A673 (cell line): Measurements from ENCODE around the gene MAPKAPK3. TPM values are rescaled to one million over a fixed set of nuclear protein-coding genes. Genes with fewer than 3 reads are reported as not detected.

ENCODE experiments used
- BruUV-seq: library from RNA; stranded (reverse); fragments of 400-500 nt; replicated peaks from 2 replicates; lab custom pipeline; 2021; lab: Mats Ljungman, UMichigan
- CTCF ChIA-PET: fragments of 300-600 bp; sonication (Branson Sonifier 250); formaldehyde crosslinking; loops from one replicate; lab custom pipeline; 2022; ENCODE audit warnings: antibody characterized with exemption; lab: Charles Lee
- POLR2A ChIA-PET: fragments of 300-600 bp; sonication (Branson Sonifier 250); formaldehyde crosslinking; loops from one replicate; lab custom pipeline; 2022; ENCODE audit warnings: antibody characterized with exemption; ENCODE audit not compliant: low non-redundant PET; lab: Charles Lee
- DNase-seq: peaks from one replicate; pipeline ENCODE4 v3.0.0-alpha.2; 2015; ENCODE audit warnings: low spot score
- H3K27ac ChIP-seq: fragments of 200-600 bp; sonication (generic); 2 replicates; pipeline ENCODE4 v1.5.1; 2016; ENCODE audit warnings: mixed run types, low read depth, mild to moderate bottlenecking, mixed read lengths, antibody characterized with exemption, low read length; ENCODE audit not compliant: poor library complexity, severe bottlenecking
- H3K27me3 ChIP-seq: fragments of 200-600 bp; sonication (generic); replicated peaks from 2 replicates; pipeline ENCODE4 v1.6.1; 2017; ENCODE audit warnings: mixed run types, low read depth, mild to moderate bottlenecking, mixed read lengths, antibody characterized with exemption, low read length; ENCODE audit not compliant: insufficient read depth, poor library complexity
- H3K36me3 ChIP-seq: fragments of 200-600 bp; sonication (generic); 2 replicates; pipeline ENCODE4 v1.6.1; 2016; ENCODE audit warnings: mixed run types, mild to moderate bottlenecking, mixed read lengths, antibody characterized with exemption, low read length; ENCODE audit not compliant: insufficient read depth, poor library complexity, severe bottlenecking
- H3K4me1 ChIP-seq: fragments of 200-600 bp; sonication (generic); 2 replicates; pipeline ENCODE4 v1.6.1; 2017; ENCODE audit warnings: mixed run types, mild to moderate bottlenecking, mixed read lengths, antibody characterized with exemption, low read length; ENCODE audit not compliant: insufficient read depth, poor library complexity, severe bottlenecking
- H3K4me3 ChIP-seq: fragments of 200-600 bp; sonication (generic); 2 replicates; pipeline ENCODE4 v1.5.1; 2016; ENCODE audit warnings: low read depth, mixed run types, mild to moderate bottlenecking, mixed read lengths, low read length; ENCODE audit not compliant: poor library complexity, severe bottlenecking
- H3K9me3 ChIP-seq: fragments of 200-600 bp; sonication (generic); 2 replicates; pipeline ENCODE4 v1.6.1; 2016; ENCODE audit warnings: mixed run types, low read depth, mild to moderate bottlenecking, mixed read lengths, antibody characterized with exemption, low read length; ENCODE audit not compliant: poor library complexity, severe bottlenecking
- CTCF ChIP-seq: fragments of 300-800, 200-600 bp; sonication (generic); conservative IDR thresholded peaks from 2 replicates; pipeline ENCODE4 v1.5.1; 2017; ENCODE audit warnings: low read depth, mild to moderate bottlenecking, antibody characterized with exemption, low read length, moderate library complexity, mixed read lengths
- EZH2 ChIP-seq: fragments of 200-600 bp; sonication (generic); IDR thresholded peaks from 2 replicates; pipeline ENCODE4 v1.6.1; 2017; ENCODE audit warnings: borderline replicate concordance, low read depth, mild to moderate bottlenecking, mixed read lengths, antibody characterized with exemption, low read length; ENCODE audit not compliant: poor library complexity, severe bottlenecking
- intact Hi-C: fragments of 100-400 bp; cut with micrococcal nuclease; formaldehyde crosslinking; loops from one replicate; pipeline ENCODE4 v1.10.0; 2022; ENCODE audit not compliant: unreplicated experiment
- total RNA-seq: library from RNA; stranded (reverse); gene quantifications from 2 replicates; pipeline ENCODE4 v1.2.3, GENCODE V29; 2021

The MAPKAPK3 gene
- total RNA-seq, 1 experiment from 2014 or later: 15.8 TPM

- CTCF ChIA-PET: no interaction called here
- BruUV-seq: no TSS peak
- POLR2A ChIA-PET: no interaction called here
- peak overlapping the region; percentile 40 for H3K4me3 ChIP-seq
- H3K36me3 ChIP-seq: no peaks in the 10 kb centered on the region
- TF ChIP-seq CTCF: peak; percentile 39
- no peak for TF ChIP-seq EZH2
- no peak overlapping the region for H3K27ac ChIP-seq
- intact Hi-C loops: no loop called here
- no peaks in the 10 kb centered on the region for H3K4me1 ChIP-seq
- no peak for DNase-seq
- no peaks in the 10 kb centered on the region for H3K9me3 ChIP-seq
- H3K27me3 ChIP-seq: peaks cover 29% of the 10 kb centered on the region
Observed at GRCh38 chr3:50675179-50676030, 58.5 kb downstream of the MAPKAPK3 start.

- no peak for DNase-seq
- Histone ChIP-seq H3K36me3 (no peaks in the 10 kb centered on the region), H3K27me3 (peaks cover 29% of the 10 kb centered on the region), H3K9me3 (no peaks in the 10 kb centered on the region), H3K4me3 (no peak overlapping the region), H3K4me1 (no peaks in the 10 kb centered on the region), H3K27ac (no peak overlapping the region)
- TF ChIP-seq CTCF (no peak), EZH2 (no peak)
- CTCF ChIA-PET: no interaction called here
- no TSS peak for BruUV-seq
- POLR2A ChIA-PET: no interaction called here
- intact Hi-C loops: no loop called here
Observed at GRCh38 chr3:50676031-50676705, 59.2 kb downstream of the MAPKAPK3 start.

GRCh38 chr3:50687127-50687751 is 70.3 kb downstream of the MAPKAPK3 start:
- H3K27ac ChIP-seq: no peak overlapping the region
- intact Hi-C loops: no loop called here
- H3K4me3 ChIP-seq: no peak overlapping the region
- H3K9me3 ChIP-seq: no peaks in the 10 kb centered on the region
- no peaks in the 10 kb centered on the region for H3K4me1 ChIP-seq
- ChIA-PET CTCF (no interaction called here), POLR2A (no interaction called here)
- TF ChIP-seq CTCF: no peak
- TF ChIP-seq EZH2: no peak
- DNase-seq: no peak
- BruUV-seq: no TSS peak
- no peaks in the 10 kb centered on the region for H3K36me3 ChIP-seq
- H3K27me3 ChIP-seq: peaks cover 7% of the 10 kb centered on the region
